Nephron progenitor cell (in vitro differentiated cells): ENCODE measurements around the gene PIK3C3.
A peak's percentile ranks its signal among the peaks of the same experiment; 100 is the strongest.

Experiments
- DNase-seq: peaks from one replicate; pipeline ENCODE4 v3.0.0; 2021
- H3K27ac Mint-ChIP-seq: 2 replicates; pipeline ENCODE4 v1.8.0; 2021; ENCODE audit warnings: mild to moderate bottlenecking, moderate library complexity, mixed read lengths
- H3K27me3 Mint-ChIP-seq: 2 replicates; pipeline ENCODE4 v1.8.0; 2021; ENCODE audit warnings: mild to moderate bottlenecking, low read depth, mixed read lengths; ENCODE audit not compliant: poor library complexity
- H3K36me3 Mint-ChIP-seq: 2 replicates; pipeline ENCODE4 v1.8.0; 2021; ENCODE audit warnings: low read depth, mixed read lengths
- H3K4me1 Mint-ChIP-seq: 2 replicates; pipeline ENCODE4 v1.8.0; 2021; ENCODE audit warnings: mixed read lengths
- H3K4me3 Mint-ChIP-seq: 2 replicates; pipeline ENCODE4 v1.8.0; 2021; ENCODE audit warnings: mild to moderate bottlenecking, moderate library complexity, mixed read lengths
- H3K9me3 Mint-ChIP-seq: 2 replicates; pipeline ENCODE4 v1.8.0; 2021; ENCODE audit warnings: mild to moderate bottlenecking, moderate library complexity, mixed read lengths
- TF ChIP-seq, protein P1 (sequence below): fragments of 200-600 bp; sonication (generic); IDR thresholded peaks from 2 replicates; pipeline ENCODE4 v1.5.0; 2021; ENCODE audit warnings: antibody characterized with exemption

The PIK3C3 gene

DNA sequence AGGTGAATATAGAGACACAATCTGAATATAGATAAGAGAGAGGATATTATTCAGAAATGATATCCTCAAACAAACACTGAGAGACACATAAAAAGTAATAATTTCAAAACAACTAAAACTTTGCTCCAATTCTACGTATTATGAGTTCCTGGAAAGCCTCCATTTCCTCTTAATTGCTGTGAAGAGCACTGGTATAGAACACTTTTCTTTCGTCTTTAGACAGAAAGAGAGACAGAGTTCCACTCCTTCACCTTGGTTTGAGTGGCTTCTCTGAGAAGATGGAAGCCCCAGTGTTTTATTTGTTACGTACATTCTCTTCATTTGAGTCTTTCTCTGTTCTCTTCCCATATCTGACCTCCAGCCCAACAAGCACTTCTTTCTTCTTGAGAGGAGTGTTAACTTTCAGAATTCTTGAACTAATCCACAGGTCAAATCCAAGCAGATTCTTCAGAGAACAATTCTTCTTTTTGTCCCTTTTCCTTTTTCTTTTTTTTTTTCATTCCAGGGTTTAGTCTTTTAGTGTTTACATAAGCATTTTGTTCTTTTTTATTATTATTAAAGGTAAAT, 6.4 kb upstream of the PIK3C3 start:
- Mint-ChIP-seq H3K36me3 (no peaks in the 10 kb centered on the region), H3K4me1 (no peaks in the 10 kb centered on the region), H3K4me3 (no peak overlapping the region), H3K9me3 (no peaks in the 10 kb centered on the region), H3K27me3 (peaks cover 58% of the 10 kb centered on the region), H3K27ac (peak overlapping the region; percentile 28)
- no peak for DNase-seq
- TF ChIP-seq, protein P1, sequence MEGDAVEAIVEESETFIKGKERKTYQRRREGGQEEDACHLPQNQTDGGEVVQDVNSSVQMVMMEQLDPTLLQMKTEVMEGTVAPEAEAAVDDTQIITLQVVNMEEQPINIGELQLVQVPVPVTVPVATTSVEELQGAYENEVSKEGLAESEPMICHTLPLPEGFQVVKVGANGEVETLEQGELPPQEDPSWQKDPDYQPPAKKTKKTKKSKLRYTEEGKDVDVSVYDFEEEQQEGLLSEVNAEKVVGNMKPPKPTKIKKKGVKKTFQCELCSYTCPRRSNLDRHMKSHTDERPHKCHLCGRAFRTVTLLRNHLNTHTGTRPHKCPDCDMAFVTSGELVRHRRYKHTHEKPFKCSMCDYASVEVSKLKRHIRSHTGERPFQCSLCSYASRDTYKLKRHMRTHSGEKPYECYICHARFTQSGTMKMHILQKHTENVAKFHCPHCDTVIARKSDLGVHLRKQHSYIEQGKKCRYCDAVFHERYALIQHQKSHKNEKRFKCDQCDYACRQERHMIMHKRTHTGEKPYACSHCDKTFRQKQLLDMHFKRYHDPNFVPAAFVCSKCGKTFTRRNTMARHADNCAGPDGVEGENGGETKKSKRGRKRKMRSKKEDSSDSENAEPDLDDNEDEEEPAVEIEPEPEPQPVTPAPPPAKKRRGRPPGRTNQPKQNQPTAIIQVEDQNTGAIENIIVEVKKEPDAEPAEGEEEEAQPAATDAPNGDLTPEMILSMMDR: no peak

DNA sequence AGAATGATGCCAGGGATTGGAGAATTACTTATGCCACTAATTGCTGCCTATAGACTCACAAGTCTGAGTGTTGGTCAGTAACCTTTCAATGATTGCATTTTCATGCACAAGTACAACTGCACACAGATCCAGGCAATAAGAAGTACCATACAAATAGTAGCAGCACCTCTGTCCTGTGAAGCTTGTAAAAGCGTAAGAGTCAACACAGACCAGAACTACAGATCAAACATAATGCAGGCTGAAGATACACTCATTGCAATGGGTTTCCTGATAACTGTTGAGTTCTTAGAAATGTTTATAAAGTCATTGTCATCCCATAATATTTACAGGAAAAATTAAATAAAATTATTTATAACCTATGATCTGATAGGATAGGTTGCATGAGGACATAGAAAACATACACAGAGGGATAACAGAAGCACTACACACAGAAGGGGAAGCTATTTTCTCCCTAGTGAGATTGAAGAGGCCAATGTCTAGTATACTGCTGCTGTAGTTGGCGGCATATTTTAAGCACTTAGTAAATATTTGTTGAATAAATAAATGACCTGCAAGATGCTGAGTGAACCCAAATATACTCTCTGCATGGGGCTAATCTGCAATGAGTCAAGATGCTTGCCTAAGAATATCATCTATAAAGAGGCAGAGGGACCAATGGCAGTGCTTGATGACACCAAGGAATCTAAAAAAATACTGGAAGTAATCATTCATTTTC, 5.7 kb upstream of the PIK3C3 start:
- H3K36me3 Mint-ChIP-seq: no peaks in the 10 kb centered on the region
- DNase-seq: no peak
- H3K27me3 Mint-ChIP-seq: peaks cover 62% of the 10 kb centered on the region
- H3K4me1 Mint-ChIP-seq: no peaks in the 10 kb centered on the region
- H3K27ac Mint-ChIP-seq: no peak overlapping the region
- H3K9me3 Mint-ChIP-seq: no peaks in the 10 kb centered on the region
- no peak overlapping the region for H3K4me3 Mint-ChIP-seq
- TF ChIP-seq, protein P1: no peak

DNA sequence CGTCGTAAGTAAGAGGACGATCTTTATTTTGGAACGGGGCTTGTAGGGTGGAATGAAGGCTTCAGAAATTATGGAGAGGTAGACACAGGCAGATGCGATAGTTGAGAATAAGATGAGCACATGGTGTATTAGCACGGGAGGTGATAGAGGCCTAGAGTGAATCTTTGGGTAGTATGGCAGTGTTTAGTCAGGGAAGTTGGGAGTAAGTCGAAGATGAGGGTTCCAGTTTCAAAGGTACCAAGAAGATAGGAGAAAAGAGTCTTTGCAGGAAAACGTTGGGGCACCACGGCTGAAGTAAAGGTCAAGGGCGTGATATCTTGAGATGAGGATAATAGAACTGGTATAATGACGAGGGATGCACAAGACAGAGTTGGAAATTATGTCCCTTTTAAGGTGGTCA, 654 bp downstream of the PIK3C3 start:
- Mint-ChIP-seq H3K4me1 (peaks cover 26% of the 10 kb centered on the region), H3K27me3 (peaks cover 34% of the 10 kb centered on the region), H3K4me3 (peak overlapping the region; percentile 100), H3K27ac (peak overlapping the region; percentile 99), H3K36me3 (peaks cover 37% of the 10 kb centered on the region), H3K9me3 (no peaks in the 10 kb centered on the region)
- no peak for DNase-seq
- TF ChIP-seq, protein P1: no peak

DNA sequence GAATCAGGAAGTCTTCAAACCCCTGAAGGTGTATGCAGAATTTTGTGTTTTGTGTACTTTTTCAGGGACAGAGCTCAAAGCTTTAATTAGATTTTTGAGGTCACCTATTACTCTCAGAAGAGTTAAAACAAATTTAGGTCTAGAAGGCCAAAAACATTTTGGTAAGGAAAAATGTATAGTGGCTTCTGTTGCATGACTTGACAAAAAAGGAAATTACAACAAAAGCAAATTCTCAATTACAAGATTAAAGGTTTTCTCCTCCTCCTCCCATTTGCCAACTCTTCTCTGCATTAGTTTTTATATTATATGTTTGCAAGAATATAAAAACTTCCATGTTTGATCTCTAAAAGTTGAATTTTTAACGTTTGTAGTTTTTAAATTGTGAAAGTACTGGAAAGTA, 4.0 kb downstream of the PIK3C3 start:
- Mint-ChIP-seq H3K4me1 (peaks cover 26% of the 10 kb centered on the region), H3K27ac (no peak overlapping the region), H3K27me3 (peaks cover 3% of the 10 kb centered on the region), H3K36me3 (peaks cover 51% of the 10 kb centered on the region), H3K4me3 (no peak overlapping the region), H3K9me3 (no peaks in the 10 kb centered on the region)
- TF ChIP-seq, protein P1: no peak
- DNase-seq: no peak

DNA sequence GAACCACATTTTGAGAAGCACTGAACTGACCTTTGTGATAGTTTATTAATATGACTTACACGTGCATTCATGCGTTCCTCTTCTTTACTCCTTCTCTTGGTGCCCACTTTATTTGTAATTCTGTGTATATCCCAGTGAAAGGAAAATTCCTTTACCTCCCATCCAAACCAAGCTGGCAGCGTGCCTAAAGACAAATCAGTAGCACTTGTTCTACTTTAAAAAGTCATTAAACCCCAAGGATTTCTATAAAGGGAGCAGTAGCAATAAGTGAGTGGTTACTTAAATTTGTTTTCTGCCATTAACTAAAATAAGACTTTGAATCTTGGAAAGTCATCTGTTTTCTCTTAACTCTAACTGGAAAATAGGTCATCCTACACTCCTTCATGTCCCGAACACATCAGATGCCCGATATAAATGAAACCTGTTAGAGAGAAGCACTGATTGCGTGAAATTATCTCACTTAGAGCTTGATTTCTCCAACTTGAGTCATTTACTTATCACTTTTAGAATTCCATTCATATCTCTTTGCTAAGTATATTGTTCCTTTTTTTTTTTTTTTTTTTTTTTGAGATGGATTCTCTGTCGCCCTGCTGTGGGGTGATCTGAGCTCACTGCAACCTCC, 10.7 kb downstream of the PIK3C3 start:
- Mint-ChIP-seq H3K27ac (no peak overlapping the region), H3K36me3 (peaks cover 34% of the 10 kb centered on the region)
- TF ChIP-seq, protein P1: no peak

More for the DNA sequence above, 10.7 kb downstream of the PIK3C3 start:
- H3K27me3 Mint-ChIP-seq: no peaks in the 10 kb centered on the region
- no peak overlapping the region for H3K4me3 Mint-ChIP-seq
- H3K4me1 Mint-ChIP-seq: no peaks in the 10 kb centered on the region
- no peaks in the 10 kb centered on the region for H3K9me3 Mint-ChIP-seq
- no peak for DNase-seq
